ENCODE results near the gene BBS9. TPM values are rescaled to one million over a fixed set of nuclear protein-coding genes. Genes with fewer than 3 reads are reported as not detected.

BBS9 gene
- total RNA-seq, 1 donor from 2014 or later: 9.2 TPM

- intact Hi-C loops (cut with micrococcal nuclease): no loop called here
Measured at GRCh38 chr7:33639552-33640197, 510.3 kb downstream of the BBS9 start.

GRCh38 chr7:33640741-33641140 is 511.4 kb downstream of the BBS9 start:
- intact Hi-C loops (cut with micrococcal nuclease): no loop called here

GRCh38 chr7:33642312-33642711 is 512.9 kb downstream of the BBS9 start:
- intact Hi-C loops (cut with micrococcal nuclease): no loop called here

GRCh38 chr7:33643530-33643929 is 514.2 kb downstream of the BBS9 start:
- intact Hi-C loops (cut with micrococcal nuclease): no loop called here

- intact Hi-C loops (cut with micrococcal nuclease): no loop called here
Measured at GRCh38 chr7:33644489-33644888, 515.1 kb downstream of the BBS9 start.

GRCh38 chr7:33645104-33645503 is 515.7 kb downstream of the BBS9 start:
- intact Hi-C loops (cut with micrococcal nuclease): no loop called here

- intact Hi-C loops (cut with micrococcal nuclease): no loop called here
Measured at GRCh38 chr7:33646166-33646565, 516.8 kb downstream of the BBS9 start.

- intact Hi-C loops (cut with micrococcal nuclease): no loop called here
Measured at GRCh38 chr7:33646891-33647391, 517.6 kb downstream of the BBS9 start.

GRCh38 chr7:33649476-33650441 is 520.4 kb downstream of the BBS9 start:
- intact Hi-C loops (cut with micrococcal nuclease): no loop called here

GRCh38 chr7:33650828-33651227 is 521.5 kb downstream of the BBS9 start:
- intact Hi-C loops (cut with micrococcal nuclease): no loop called here

GRCh38 chr7:33651998-33652515 is 522.7 kb downstream of the BBS9 start:
- intact Hi-C loops (cut with micrococcal nuclease): no loop called here

- intact Hi-C loops (cut with micrococcal nuclease): no loop called here
Measured at GRCh38 chr7:33654676-33655075, 525.3 kb downstream of the BBS9 start.

Other genes starting within 250 kb of the BBS9 start
- gene KBTBD2, start 237.8 kb upstream of the BBS9 start, total RNA-seq: 36.8 and 38.5 TPM in 2 replicates
- 0.91 and 1.3 TPM in 2 replicates for gene FKBP9, start 172.1 kb upstream of the BBS9 start, total RNA-seq
- 35.5 and 37.3 TPM in 2 replicates for gene NT5C3A, start 66.8 kb upstream of the BBS9 start, total RNA-seq
- 11.2 and 16.2 TPM in 2 replicates for gene RP9, start 20.2 kb upstream of the BBS9 start, total RNA-seq

All from T-helper 2 cell treated with Interferon-gamma antibody and Interleukin-4, amounts not matched to agents 100 ng/mL and 5 ng/mL, for 36 hours (primary cell).